ENCODE data around the gene ADAMTS20.

The ADAMTS20 gene

GRCh38 chr12:43482311-43483085 is 69.5 kb downstream of the ADAMTS20 start:
- DNase-seq (ENCODE audit: low spot score), result no peak

GRCh38 chr12:43480591-43480990 is 71.4 kb downstream of the ADAMTS20 start:
- no peak for DNase-seq (ENCODE audit: low spot score)

GRCh38 chr12:43462741-43463140 is 89.3 kb downstream of the ADAMTS20 start:
- DNase-seq (ENCODE audit: low spot score), result no peak

- DNase-seq (ENCODE audit: low spot score), result no peak
Observed at GRCh38 chr12:43462080-43462479, 89.9 kb downstream of the ADAMTS20 start.

- no peak for DNase-seq (ENCODE audit: low spot score)
Observed at GRCh38 chr12:43459285-43459684, 92.7 kb downstream of the ADAMTS20 start.

GRCh38 chr12:43453761-43454160 is 98.2 kb downstream of the ADAMTS20 start:
- DNase-seq (ENCODE audit: low spot score), result no peak

- peak; percentile 13 for DNase-seq (ENCODE audit: low spot score)
Observed at GRCh38 chr12:43444940-43445564, 107.0 kb downstream of the ADAMTS20 start.

GRCh38 chr12:43436597-43436996 is 115.4 kb downstream of the ADAMTS20 start:
- no peak for DNase-seq (ENCODE audit: low spot score)

- DNase-seq (ENCODE audit: low spot score), result no peak
Observed at GRCh38 chr12:43434614-43435013, 117.4 kb downstream of the ADAMTS20 start.

- DNase-seq (ENCODE audit: low spot score), result no peak
Observed at GRCh38 chr12:43428088-43428600, 123.9 kb downstream of the ADAMTS20 start.

GRCh38 chr12:43425361-43425760 is 126.6 kb downstream of the ADAMTS20 start:
- no peak for DNase-seq (ENCODE audit: low spot score)

GRCh38 chr12:43416981-43417380 is 135.0 kb downstream of the ADAMTS20 start:
- DNase-seq (ENCODE audit: low spot score), result no peak

GRCh38 chr12:43407816-43408645 is 144.0 kb downstream of the ADAMTS20 start:
- DNase-seq (ENCODE audit: low spot score), result no peak

GRCh38 chr12:43406801-43407200 is 145.2 kb downstream of the ADAMTS20 start:
- no peak for DNase-seq (ENCODE audit: low spot score)

GRCh38 chr12:43402436-43402835 is 149.6 kb downstream of the ADAMTS20 start:
- DNase-seq (ENCODE audit: low spot score), result no peak

- no peak for DNase-seq (ENCODE audit: low spot score)
Observed at GRCh38 chr12:43401096-43401495, 150.9 kb downstream of the ADAMTS20 start.

- no peak for DNase-seq (ENCODE audit: low spot score)
Observed at GRCh38 chr12:43396671-43397070, 155.3 kb downstream of the ADAMTS20 start.

GRCh38 chr12:43392116-43392515 is 159.9 kb downstream of the ADAMTS20 start:
- no peak for DNase-seq (ENCODE audit: low spot score)

GRCh38 chr12:43381879-43382278 is 170.1 kb downstream of the ADAMTS20 start:
- DNase-seq (ENCODE audit: low spot score), result no peak

GRCh38 chr12:43378448-43378847 is 173.6 kb downstream of the ADAMTS20 start:
- DNase-seq (ENCODE audit: low spot score), result no peak

- DNase-seq (ENCODE audit: low spot score), result no peak
Observed at GRCh38 chr12:43370263-43370662, 181.7 kb downstream of the ADAMTS20 start.

GRCh38 chr12:43362910-43363694 is 188.9 kb downstream of the ADAMTS20 start:
- no peak for DNase-seq (ENCODE audit: low spot score)

Measured in AG08395 (cell line).